Stimulated activated naive CD8-positive, alpha-beta T cell treated with anti-CD3 and anti-CD28 coated beads, Interleukin-15, amount 100 ng/mL, for 72 hours (primary cell): ENCODE measurements around the gene IL12A.

Source experiments
- ATAC-seq: fragments of 150-1000 bp; cut with Tn5 transposase; 2 replicates; pipeline ENCODE4 v1.10.0; 2021; ENCODE audit warnings: mild to moderate bottlenecking, moderate library complexity
- DNase-seq, 2 donors: peaks; one replicate each; pipeline ENCODE4 v3.0.0; 2021 to 2022
- H3K27ac Mint-ChIP-seq, 2 donors: one replicate each; pipeline ENCODE4 v1.8.0; 2022; ENCODE audit warnings: mild to moderate bottlenecking in 2 of 2, mixed read lengths in 2 of 2, moderate library complexity in 2 of 2
- H3K27me3 Mint-ChIP-seq: one replicate; pipeline ENCODE4 v1.8.0; 2022; ENCODE audit warnings: mixed read lengths
- H3K4me1 Mint-ChIP-seq: one replicate; pipeline ENCODE4 v1.8.0; 2022; ENCODE audit warnings: mild to moderate bottlenecking, mixed read lengths
- H3K4me3 Mint-ChIP-seq, 2 donors: one replicate each; pipeline ENCODE4 v1.8.0; 2022; ENCODE audit warnings: mild to moderate bottlenecking in 2 of 2, mixed read lengths in 2 of 2, moderate library complexity in 1 of 2
- H3K9me3 Mint-ChIP-seq, 2 donors: one replicate each; pipeline ENCODE4 v1.8.0; 2022; ENCODE audit warnings: mixed read lengths in 2 of 2

The IL12A gene

GRCh38 chr3:160006282-160007163 is 17.9 kb downstream of the IL12A start:
- H3K27ac Mint-ChIP-seq: no peak overlapping the region
- no peak for DNase-seq
- peak; percentile 63 for ATAC-seq

GRCh38 chr3:160008961-160009360 is 20.3 kb downstream of the IL12A start:
- Mint-ChIP-seq H3K4me1 (peaks cover 16% of the 10 kb centered on the region), H3K27ac (no peak overlapping the region), H3K9me3 (no peaks in the 10 kb centered on the region), H3K27me3 (no peaks in the 10 kb centered on the region), H3K4me3 (no peak overlapping the region)
- ATAC-seq (no peak), DNase-seq (no peak)

More at GRCh38 chr3:160006282-160007163, 17.9 kb downstream of the IL12A start:
- Mint-ChIP-seq H3K9me3 (no peaks in the 10 kb centered on the region), H3K4me1 (peaks cover 7% of the 10 kb centered on the region), H3K27me3 (no peaks in the 10 kb centered on the region), H3K4me3 (no peak overlapping the region)

- ATAC-seq (no peak), DNase-seq (no peak)
- Mint-ChIP-seq H3K9me3 (no peaks in the 10 kb centered on the region), H3K4me1 (peaks cover 16% of the 10 kb centered on the region), H3K27ac (no peak overlapping the region), H3K27me3 (no peaks in the 10 kb centered on the region), H3K4me3 (no peak overlapping the region)
Observed at GRCh38 chr3:160009525-160009924, 20.9 kb downstream of the IL12A start.

GRCh38 chr3:160010578-160010977 is 21.9 kb downstream of the IL12A start:
- Mint-ChIP-seq H3K4me3 (no peak overlapping the region), H3K27me3 (no peaks in the 10 kb centered on the region), H3K9me3 (no peaks in the 10 kb centered on the region), H3K27ac (no peak overlapping the region), H3K4me1 (peaks cover 16% of the 10 kb centered on the region)
- ATAC-seq (no peak), DNase-seq (no peak)

- Mint-ChIP-seq H3K27me3 (no peaks in the 10 kb centered on the region), H3K9me3 (no peaks in the 10 kb centered on the region), H3K4me1 (peaks cover 16% of the 10 kb centered on the region), H3K4me3 (no peak overlapping the region), H3K27ac (no peak overlapping the region)
- ATAC-seq (peak; percentile 72), DNase-seq (no peak)
Observed at GRCh38 chr3:160012108-160012507, 23.5 kb downstream of the IL12A start.

GRCh38 chr3:160016972-160017371 is 28.3 kb downstream of the IL12A start:
- DNase-seq (no peak), ATAC-seq (no peak)
- Mint-ChIP-seq H3K9me3 (no peaks in the 10 kb centered on the region), H3K27ac (no peak overlapping the region), H3K27me3 (peaks cover 16% of the 10 kb centered on the region), H3K4me3 (no peak overlapping the region), H3K4me1 (peaks cover 8% of the 10 kb centered on the region)

GRCh38 chr3:160018959-160019358 is 30.3 kb downstream of the IL12A start:
- Mint-ChIP-seq H3K9me3 (no peaks in the 10 kb centered on the region), H3K4me3 (no peak overlapping the region), H3K4me1 (no peaks in the 10 kb centered on the region), H3K27ac (no peak overlapping the region), H3K27me3 (peaks cover 28% of the 10 kb centered on the region)
- ATAC-seq (no peak), DNase-seq (no peak)

GRCh38 chr3:160020057-160020711 is 31.5 kb downstream of the IL12A start:
- H3K4me1 Mint-ChIP-seq: no peaks in the 10 kb centered on the region
- H3K27me3 Mint-ChIP-seq: peaks cover 28% of the 10 kb centered on the region
- ATAC-seq (no peak), DNase-seq (no peak)
- no peak overlapping the region for H3K27ac Mint-ChIP-seq
- no peaks in the 10 kb centered on the region for H3K9me3 Mint-ChIP-seq
- no peak overlapping the region for H3K4me3 Mint-ChIP-seq

- H3K9me3 Mint-ChIP-seq: no peaks in the 10 kb centered on the region
- H3K27ac Mint-ChIP-seq: no peak overlapping the region
- ATAC-seq (no peak), DNase-seq (no peak)
- H3K27me3 Mint-ChIP-seq: peaks cover 28% of the 10 kb centered on the region
- H3K4me1 Mint-ChIP-seq: peaks cover 7% of the 10 kb centered on the region
- H3K4me3 Mint-ChIP-seq: no peak overlapping the region
Observed at GRCh38 chr3:160022068-160022467, 33.4 kb downstream of the IL12A start.

GRCh38 chr3:160023476-160023875 is 34.8 kb downstream of the IL12A start:
- Mint-ChIP-seq H3K27me3 (peaks cover 28% of the 10 kb centered on the region), H3K9me3 (no peaks in the 10 kb centered on the region), H3K4me3 (no peak overlapping the region)

GRCh38 chr3:160027541-160028195 is 39.0 kb downstream of the IL12A start:
- H3K27me3 Mint-ChIP-seq: peaks cover 6% of the 10 kb centered on the region
- H3K27ac Mint-ChIP-seq: peak overlapping the region in 1 of 2 donors; percentile 4
- H3K4me1 Mint-ChIP-seq: peaks cover 18% of the 10 kb centered on the region
- H3K4me3 Mint-ChIP-seq: no peak overlapping the region
- DNase-seq (peak in 1 of 2 donors; percentile 23), ATAC-seq (peak; percentile 87)
- no peaks in the 10 kb centered on the region for H3K9me3 Mint-ChIP-seq

More at GRCh38 chr3:160023476-160023875, 34.8 kb downstream of the IL12A start:
- Mint-ChIP-seq H3K4me1 (peaks cover 18% of the 10 kb centered on the region), H3K27ac (no peak overlapping the region)
- ATAC-seq: no peak
- DNase-seq: no peak

GRCh38 chr3:160035757-160036156 is 47.1 kb downstream of the IL12A start:
- H3K4me3 Mint-ChIP-seq: no peak overlapping the region
- H3K4me1 Mint-ChIP-seq: peaks cover 6% of the 10 kb centered on the region
- peaks cover 45% of the 10 kb centered on the region for H3K27me3 Mint-ChIP-seq
- DNase-seq (no peak), ATAC-seq (no peak)
- no peak overlapping the region for H3K27ac Mint-ChIP-seq
- no peaks in the 10 kb centered on the region for H3K9me3 Mint-ChIP-seq

GRCh38 chr3:160038862-160039562 is 50.4 kb downstream of the IL12A start:
- peaks cover 59% of the 10 kb centered on the region for H3K27me3 Mint-ChIP-seq
- ATAC-seq: peak; percentile 62
- H3K4me1 Mint-ChIP-seq: peaks cover 6% of the 10 kb centered on the region
- H3K27ac Mint-ChIP-seq: no peak overlapping the region
- H3K4me3 Mint-ChIP-seq: peak overlapping the region in 1 of 2 donors; percentile 54
- peak; percentile 6 to 19 for DNase-seq
- H3K9me3 Mint-ChIP-seq: peaks cover 16 to 20% of the 10 kb centered on the region in 2 donors

- DNase-seq (no peak), ATAC-seq (no peak)
- Mint-ChIP-seq H3K27me3 (peaks cover 59% of the 10 kb centered on the region), H3K9me3 (peaks cover 16 to 22% of the 10 kb centered on the region in 2 donors), H3K4me1 (peaks cover 6% of the 10 kb centered on the region), H3K27ac (no peak overlapping the region), H3K4me3 (no peak overlapping the region)
Observed at GRCh38 chr3:160040181-160040580, 51.5 kb downstream of the IL12A start.

GRCh38 chr3:160041465-160041864 is 52.8 kb downstream of the IL12A start:
- ATAC-seq: no peak
- peaks cover 16 to 22% of the 10 kb centered on the region in 2 donors for H3K9me3 Mint-ChIP-seq
- no peak for DNase-seq
- peaks cover 6% of the 10 kb centered on the region for H3K4me1 Mint-ChIP-seq
- H3K27me3 Mint-ChIP-seq: peaks cover 50% of the 10 kb centered on the region
- H3K4me3 Mint-ChIP-seq: no peak overlapping the region
- no peak overlapping the region for H3K27ac Mint-ChIP-seq
